ENCODE data around the gene GRIN2A. TPM values are rescaled to one million over a fixed set of nuclear protein-coding genes. Genes with fewer than 3 reads are reported as not detected.

Gene GRIN2A
- total and polyA plus RNA-seq, 12 donors: 0.07 to 1.2 (median 0.32) TPM; not detected in 2

- intact Hi-C loops (cut with DNase I): no loop called here
- H3K36me3 ChIP-seq (replicated peaks in 1 of 2): no peaks in the 10 kb centered on the region
- no peak overlapping the region for H3K27ac ChIP-seq
- no peak overlapping the region for H3K4me3 ChIP-seq
- TF ChIP-seq POLR2A (IDR thresholded peaks at IDR 0.05) (no peak), CTCF (IDR thresholded peaks at IDR 0.05) (no peak)
- WGBS, 4 donors: 62 to 77% (median 71%) methylated on average over 2 of the region's 2 CpGs
- H3K4me1 ChIP-seq (replicated peaks in 1 of 2): no peaks in the 10 kb centered on the region
- no peaks in the 10 kb centered on the region for H3K27me3 ChIP-seq
- no peak for DNase-seq
- no peaks in the 10 kb centered on the region for H3K9me3 ChIP-seq (replicated peaks in 1 of 3)
Observed at GRCh38 chr16:9971907-9972306, 210.3 kb downstream of the GRIN2A start.

- DNase-seq: no peak
- no peaks in the 10 kb centered on the region for H3K27me3 ChIP-seq
- no peak overlapping the region for H3K27ac ChIP-seq
- intact Hi-C loops (cut with DNase I): no loop called here
- no peak overlapping the region for H3K4me3 ChIP-seq
- H3K36me3 ChIP-seq (replicated peaks in 1 of 2): no peaks in the 10 kb centered on the region
- 67 to 83% (median 75%) methylated on average over 1 of the region's 1 CpG for WGBS, 4 donors
- H3K9me3 ChIP-seq (replicated peaks in 1 of 3): no peaks in the 10 kb centered on the region
- no peaks in the 10 kb centered on the region for H3K4me1 ChIP-seq (replicated peaks in 1 of 2)
- TF ChIP-seq POLR2A (IDR thresholded peaks at IDR 0.05) (no peak), CTCF (IDR thresholded peaks at IDR 0.05) (no peak)
Observed at GRCh38 chr16:9970796-9971195, 211.4 kb downstream of the GRIN2A start.

GRCh38 chr16:9970244-9970643 is 212.0 kb downstream of the GRIN2A start:
- WGBS, 4 donors: 19 to 42% (median 36%) methylated on average over 2 of the region's 2 CpGs
- Histone ChIP-seq H3K4me1 (replicated peaks in 1 of 2) (no peaks in the 10 kb centered on the region), H3K27me3 (no peaks in the 10 kb centered on the region), H3K27ac (no peak overlapping the region), H3K4me3 (no peak overlapping the region), H3K9me3 (replicated peaks in 1 of 3) (no peaks in the 10 kb centered on the region), H3K36me3 (replicated peaks in 1 of 2) (no peaks in the 10 kb centered on the region)
- DNase-seq: no peak
- intact Hi-C loops (cut with DNase I): no loop called here
- TF ChIP-seq POLR2A (IDR thresholded peaks at IDR 0.05) (no peak), CTCF (IDR thresholded peaks at IDR 0.05) (no peak)

- H3K36me3 ChIP-seq (replicated peaks in 1 of 2): no peaks in the 10 kb centered on the region
- DNase-seq: no peak
- no peaks in the 10 kb centered on the region for H3K27me3 ChIP-seq
- TF ChIP-seq CTCF (IDR thresholded peaks at IDR 0.05) (no peak), POLR2A (IDR thresholded peaks at IDR 0.05) (no peak)
- 83 to 93% (median 90%) methylated on average over 4 of the region's 4 CpGs for WGBS, 4 donors
- intact Hi-C loops (cut with DNase I): no loop called here
- no peaks in the 10 kb centered on the region for H3K9me3 ChIP-seq (replicated peaks in 1 of 3)
- H3K4me3 ChIP-seq: no peak overlapping the region
- no peak overlapping the region for H3K27ac ChIP-seq
- no peaks in the 10 kb centered on the region for H3K4me1 ChIP-seq (replicated peaks in 1 of 2)
Observed at GRCh38 chr16:9969580-9969979, 212.6 kb downstream of the GRIN2A start.

All from adrenal gland (tissue), 12 donors.